Astrocyte of the spinal cord (primary cell): ENCODE measurements around the gene DOCK4.

Experiments used
- DNase-seq: peaks from one replicate; pipeline ENCODE4 v3.0.0; 2011; ENCODE audit warnings: low read depth, low spot score
- H3K4me3 ChIP-seq: 2 replicates; pipeline ENCODE4 v1.5.1; 2011; ENCODE audit warnings: low read depth, mild to moderate bottlenecking, low read length, moderate library complexity
- in situ Hi-C: cut with HindIII; loops from 2 replicates; pipeline ENCODE4 v1.10.0; 2017; ENCODE audit warnings: low sequenced_read_pairs
- TF ChIP-seq, protein P1 (sequence below): IDR thresholded peaks from 2 replicates; pipeline ENCODE4 v1.5.1; 2012; ENCODE audit warnings: low read depth, mild to moderate bottlenecking, low read length, inconsistent platforms

The DOCK4 gene

DNA sequence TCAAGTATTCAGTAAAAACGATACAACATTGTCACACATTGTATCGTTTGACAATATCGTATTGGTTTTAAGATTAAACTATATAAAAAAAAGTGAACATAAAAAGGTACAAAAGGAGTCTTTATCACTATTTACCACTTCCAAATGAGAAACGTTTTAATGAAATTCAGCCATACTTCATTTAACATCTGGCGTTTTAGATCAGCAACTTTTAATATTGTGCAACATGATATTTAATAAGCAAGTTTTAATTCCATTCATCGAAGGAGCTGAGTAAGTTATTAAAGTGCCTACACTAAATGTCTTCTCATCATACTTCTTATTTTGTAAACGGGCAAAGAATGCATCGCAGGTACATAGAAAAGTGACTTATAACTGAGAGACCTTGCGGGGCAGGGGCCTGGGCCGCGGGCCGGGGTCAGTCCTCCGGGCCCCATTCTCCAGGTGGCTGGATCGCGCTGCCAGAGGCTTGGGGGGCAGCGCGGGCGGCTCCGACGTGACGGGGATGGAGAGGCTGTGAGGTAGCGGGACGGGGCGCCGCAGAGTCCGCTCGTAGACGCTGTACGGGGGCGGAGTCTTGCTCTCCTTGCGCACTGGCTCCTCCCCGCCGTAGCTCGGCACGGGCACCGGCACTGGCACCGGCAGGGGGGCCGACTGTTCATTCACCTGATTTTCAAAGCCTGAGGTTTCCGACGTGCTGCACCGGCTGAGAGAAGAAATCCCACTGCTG lies 478.1 kb downstream of the DOCK4 start:
- no peak for DNase-seq
- TF ChIP-seq, protein P1, sequence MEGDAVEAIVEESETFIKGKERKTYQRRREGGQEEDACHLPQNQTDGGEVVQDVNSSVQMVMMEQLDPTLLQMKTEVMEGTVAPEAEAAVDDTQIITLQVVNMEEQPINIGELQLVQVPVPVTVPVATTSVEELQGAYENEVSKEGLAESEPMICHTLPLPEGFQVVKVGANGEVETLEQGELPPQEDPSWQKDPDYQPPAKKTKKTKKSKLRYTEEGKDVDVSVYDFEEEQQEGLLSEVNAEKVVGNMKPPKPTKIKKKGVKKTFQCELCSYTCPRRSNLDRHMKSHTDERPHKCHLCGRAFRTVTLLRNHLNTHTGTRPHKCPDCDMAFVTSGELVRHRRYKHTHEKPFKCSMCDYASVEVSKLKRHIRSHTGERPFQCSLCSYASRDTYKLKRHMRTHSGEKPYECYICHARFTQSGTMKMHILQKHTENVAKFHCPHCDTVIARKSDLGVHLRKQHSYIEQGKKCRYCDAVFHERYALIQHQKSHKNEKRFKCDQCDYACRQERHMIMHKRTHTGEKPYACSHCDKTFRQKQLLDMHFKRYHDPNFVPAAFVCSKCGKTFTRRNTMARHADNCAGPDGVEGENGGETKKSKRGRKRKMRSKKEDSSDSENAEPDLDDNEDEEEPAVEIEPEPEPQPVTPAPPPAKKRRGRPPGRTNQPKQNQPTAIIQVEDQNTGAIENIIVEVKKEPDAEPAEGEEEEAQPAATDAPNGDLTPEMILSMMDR: no peak
- H3K4me3 ChIP-seq: no peak overlapping the region

DNA sequence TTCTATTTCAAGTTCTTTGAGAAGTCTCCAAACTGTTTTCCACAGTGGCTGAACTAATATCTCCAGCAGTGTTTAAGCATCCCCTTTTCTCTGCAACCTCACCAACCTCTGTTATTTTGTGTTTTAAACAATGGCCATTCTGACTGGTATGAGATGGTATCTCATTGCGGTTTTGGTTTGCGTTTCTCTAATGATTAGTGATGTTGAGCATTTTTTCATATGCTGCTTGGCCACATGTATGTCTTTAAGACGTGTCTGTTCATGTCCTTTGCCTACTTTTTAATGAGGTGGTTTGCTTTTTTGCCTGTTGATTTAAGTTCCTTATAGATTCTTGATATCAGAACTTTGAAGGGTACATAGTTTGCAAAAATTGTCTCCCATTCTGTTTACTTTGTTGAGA lies 487.3 kb downstream of the DOCK4 start:
- TF ChIP-seq, protein P1: no peak
- H3K4me3 ChIP-seq: no peak overlapping the region
- DNase-seq: no peak
- in situ Hi-C loops: no loop called here

More for the DNA sequence above, 478.1 kb downstream of the DOCK4 start:
- in situ Hi-C loops: no loop called here

DNA sequence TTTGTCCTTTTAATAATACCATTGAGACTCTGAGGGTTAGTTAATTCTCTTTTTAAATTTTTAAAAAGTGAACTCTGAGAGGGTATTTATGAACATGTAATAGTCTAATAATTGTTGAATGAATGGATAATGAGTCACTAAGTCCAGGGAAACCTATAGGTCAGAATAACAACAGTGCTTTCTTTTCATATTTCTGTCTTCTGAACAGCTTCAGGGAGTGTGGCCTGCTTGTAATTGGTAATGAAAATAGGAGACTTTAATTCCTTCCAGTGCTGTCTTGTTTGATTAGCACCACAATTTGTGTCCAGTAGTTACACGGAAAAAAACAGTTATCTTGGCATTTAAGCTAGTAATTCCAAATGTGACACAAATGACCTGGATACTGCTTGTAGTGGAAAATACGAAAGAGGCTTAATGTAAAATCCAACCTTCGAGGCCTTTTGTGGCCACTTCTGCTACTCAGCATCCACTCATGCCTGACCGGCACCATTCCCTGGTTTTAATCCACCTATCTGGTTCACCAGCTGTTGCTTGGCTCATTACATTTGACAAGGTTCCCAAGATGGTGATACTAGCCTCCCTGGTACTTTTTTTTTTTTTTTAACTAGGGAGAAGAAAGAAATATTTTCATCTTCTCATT lies 494.7 kb downstream of the DOCK4 start:
- DNase-seq: no peak
- in situ Hi-C loops: no loop called here
- H3K4me3 ChIP-seq: no peak overlapping the region
- TF ChIP-seq, protein P1: no peak

DNA sequence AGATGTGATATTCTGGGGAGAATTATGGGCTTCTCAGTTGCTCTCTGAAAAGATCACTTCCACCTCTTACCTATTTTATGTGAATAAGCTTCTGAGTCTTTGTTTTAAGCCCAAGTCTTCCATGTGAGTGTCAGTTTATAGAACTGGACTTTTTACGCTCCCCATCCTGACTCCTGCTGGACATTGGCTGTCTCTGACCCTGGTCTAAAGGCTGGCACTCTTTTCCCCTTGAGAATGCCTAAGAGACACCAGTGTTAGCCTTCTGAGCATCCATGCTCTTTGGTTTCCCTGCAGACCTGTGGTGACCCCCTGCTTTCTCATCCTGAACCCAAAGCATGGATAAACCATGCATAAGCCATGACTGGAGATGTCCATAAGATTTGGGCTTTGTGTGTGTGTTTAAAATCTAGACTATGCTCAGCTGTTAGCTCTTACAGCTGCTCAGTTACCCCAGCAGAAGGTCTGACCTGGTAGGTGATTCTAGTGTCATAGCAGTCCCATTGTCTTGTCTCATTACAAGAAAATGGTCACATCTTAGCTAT lies 495.3 kb downstream of the DOCK4 start:
- no peak overlapping the region for H3K4me3 ChIP-seq
- in situ Hi-C loops: no loop called here
- TF ChIP-seq, protein P1: no peak
- no peak for DNase-seq

DNA sequence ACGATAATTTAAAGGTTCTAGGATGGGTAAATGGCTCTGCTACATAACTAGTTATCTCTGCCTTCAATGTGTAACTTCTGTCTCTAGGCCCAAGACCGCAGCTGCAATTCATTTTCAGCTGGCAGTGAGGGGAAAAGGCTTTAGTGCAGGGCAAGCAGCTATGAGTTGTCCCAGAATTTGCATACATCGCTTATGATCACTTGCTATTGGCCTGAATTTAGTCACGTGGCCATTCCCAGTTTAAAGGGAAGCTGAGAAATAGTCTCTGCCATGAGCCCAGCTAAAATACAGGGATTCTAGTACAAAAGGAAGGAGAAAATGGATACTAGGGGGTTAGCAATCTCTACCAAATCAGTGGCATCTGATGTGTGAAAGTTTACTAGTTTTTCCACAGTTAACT lies 498.1 kb downstream of the DOCK4 start:
- TF ChIP-seq, protein P1: no peak
- in situ Hi-C loops: no loop called here
- H3K4me3 ChIP-seq: no peak overlapping the region
- DNase-seq: no peak

DNA sequence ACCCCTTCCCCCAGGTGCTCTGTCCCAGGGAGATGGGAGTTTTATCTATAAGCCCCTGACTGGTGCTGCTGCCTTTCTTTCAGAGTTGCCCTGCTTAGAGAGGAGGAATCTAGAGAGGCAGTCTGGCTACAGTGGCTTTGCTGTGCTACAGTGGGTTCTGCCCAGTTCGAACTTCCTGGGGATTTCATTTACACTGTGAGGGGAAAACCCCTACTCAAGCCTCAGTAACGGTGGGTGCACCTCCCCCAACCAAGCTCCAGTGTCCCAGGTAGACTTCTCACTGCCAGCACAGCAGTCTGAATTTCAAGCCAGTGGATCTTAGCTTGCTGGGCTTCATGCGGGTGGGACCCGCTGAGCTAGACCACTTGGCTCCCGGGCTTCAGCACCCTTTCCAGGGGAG lies 500.4 kb downstream of the DOCK4 start:
- DNase-seq: no peak
- in situ Hi-C loops: no loop called here
- TF ChIP-seq, protein P1: no peak
- no peak overlapping the region for H3K4me3 ChIP-seq
